Endodermal cell (in vitro differentiated cells): ENCODE data around the gene HEG1. TPM values are rescaled to one million over a fixed set of nuclear protein-coding genes. Genes with fewer than 3 reads are reported as not detected.

Source experiments
- DNase-seq: peaks from one replicate; pipeline ENCODE4 v3.0.0-alpha.2; 2017
- H3K27ac ChIP-seq: 2 replicates; pipeline ENCODE4 v1.5.1; 2013; ENCODE audit warnings: mild to moderate bottlenecking, low read depth, low read length, moderate library complexity
- H3K27me3 ChIP-seq: 2 replicates; pipeline ENCODE4 v1.6.1; 2013; ENCODE audit warnings: mild to moderate bottlenecking, low read length, moderate library complexity; ENCODE audit not compliant: insufficient read depth, control insufficient read depth, poor library complexity, severe bottlenecking
- H3K36me3 ChIP-seq: 2 replicates; pipeline ENCODE4 v1.7.0; 2013; ENCODE audit warnings: mild to moderate bottlenecking, low read length, moderate library complexity; ENCODE audit not compliant: control insufficient read depth, insufficient read depth
- H3K4me1 ChIP-seq: one replicate; pipeline ENCODE4 v1.7.0; 2013; ENCODE audit warnings: low read length; ENCODE audit not compliant: control insufficient read depth, insufficient read depth
- H3K4me3 ChIP-seq: 2 replicates; pipeline ENCODE4 v1.5.1; 2013; ENCODE audit warnings: mild to moderate bottlenecking, low read length, moderate library complexity
- H3K9ac ChIP-seq: 2 replicates; pipeline ENCODE4 v1.6.1; 2013; ENCODE audit warnings: mild to moderate bottlenecking, low read length, moderate library complexity; ENCODE audit not compliant: poor library complexity, severe bottlenecking; ENCODE audit errors: extremely low read depth
- H3K9me3 ChIP-seq: 2 replicates; pipeline ENCODE4 v1.6.1; 2013; ENCODE audit warnings: mild to moderate bottlenecking, low read length, moderate library complexity; ENCODE audit not compliant: control insufficient read depth
- H3K27ac Mint-ChIP-seq: 2 replicates; pipeline ENCODE4 v1.8.0; 2020; ENCODE audit warnings: mixed read lengths
- H3K27me3 Mint-ChIP-seq: 2 replicates; pipeline ENCODE4 v1.8.0; 2021; ENCODE audit warnings: mild to moderate bottlenecking, mixed read lengths; ENCODE audit not compliant: insufficient read depth
- H3K36me3 Mint-ChIP-seq: 2 replicates; pipeline ENCODE4 v1.8.0; 2020; ENCODE audit warnings: low read depth, mixed read lengths
- H3K4me1 Mint-ChIP-seq: 2 replicates; pipeline ENCODE4 v1.8.0; 2020; ENCODE audit warnings: mixed read lengths
- H3K4me3 Mint-ChIP-seq: 2 replicates; pipeline ENCODE4 v1.8.0; 2020; ENCODE audit warnings: mild to moderate bottlenecking, moderate library complexity, mixed read lengths
- H3K9me3 Mint-ChIP-seq: 2 replicates; pipeline ENCODE4 v1.8.0; 2020; ENCODE audit warnings: mild to moderate bottlenecking, mixed read lengths
- WGBS, 2 experiments: methylation state at CpG; one replicate each; pipeline versions ENCODE4 v1.1.5 to v1.1.7; 2013; ENCODE audit warnings: missing lambda C conversion rate in 2 of 2, mixed read lengths in 1 of 2; ENCODE audit not compliant: insufficient coverage in 1 of 2, insufficient read length in 1 of 2; 5-methylcytosine and 5-hydroxymethylcytosine counted together
- total RNA-seq, 2 donors: library from RNA; stranded (reverse); fragmentation: NEBNext Ultra II Directional in 1 of 2; extraction: Animal tissue kit (Norgen Biotek cat#: 25700) in 1 of 2; gene quantifications; 2 replicates in 1 of 2; 3 replicates in 1 of 2; pipeline ENCODE4 v1.2.1, GENCODE V29; 2021
- TF ChIP-seq, protein P1 (sequence below): fragments of 200-600 bp; sonication (generic); conservative IDR thresholded peaks from 2 replicates; pipeline ENCODE4 v1.5.0; 2021; ENCODE audit warnings: antibody characterized with exemption, mild to moderate bottlenecking

HEG1 gene
- total RNA-seq, 2 donors from 2014 or later: 25.5 to 27.0 TPM

DNA sequence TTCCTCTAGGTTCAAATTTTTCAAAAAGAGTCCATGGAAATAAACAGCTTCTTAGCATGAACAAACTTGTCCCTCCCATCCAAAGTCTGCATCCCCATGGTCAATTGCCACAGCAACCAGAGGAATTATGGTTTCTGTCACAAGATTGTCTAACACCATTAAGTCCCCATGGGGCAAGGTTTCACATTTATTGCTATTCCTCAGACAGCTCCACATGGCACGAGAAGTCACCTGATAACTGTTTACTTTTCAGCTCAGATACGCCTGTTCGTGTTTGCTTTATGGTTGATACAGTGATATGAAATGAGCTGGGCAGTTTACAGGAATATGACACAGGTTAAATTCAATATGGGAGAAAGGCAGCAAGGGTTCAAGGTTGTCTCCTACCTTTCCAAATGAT lies 83.3 kb downstream of the HEG1 start:
- Histone ChIP-seq H3K9ac (no peak overlapping the region), H3K27ac (no peak overlapping the region), H3K4me3 (no peak overlapping the region), H3K36me3 (peaks cover 62% of the 10 kb centered on the region), H3K4me1 (no peaks in the 10 kb centered on the region), H3K27me3 (no peaks in the 10 kb centered on the region), H3K9me3 (peaks cover 6% of the 10 kb centered on the region)
- TF ChIP-seq, protein P1, sequence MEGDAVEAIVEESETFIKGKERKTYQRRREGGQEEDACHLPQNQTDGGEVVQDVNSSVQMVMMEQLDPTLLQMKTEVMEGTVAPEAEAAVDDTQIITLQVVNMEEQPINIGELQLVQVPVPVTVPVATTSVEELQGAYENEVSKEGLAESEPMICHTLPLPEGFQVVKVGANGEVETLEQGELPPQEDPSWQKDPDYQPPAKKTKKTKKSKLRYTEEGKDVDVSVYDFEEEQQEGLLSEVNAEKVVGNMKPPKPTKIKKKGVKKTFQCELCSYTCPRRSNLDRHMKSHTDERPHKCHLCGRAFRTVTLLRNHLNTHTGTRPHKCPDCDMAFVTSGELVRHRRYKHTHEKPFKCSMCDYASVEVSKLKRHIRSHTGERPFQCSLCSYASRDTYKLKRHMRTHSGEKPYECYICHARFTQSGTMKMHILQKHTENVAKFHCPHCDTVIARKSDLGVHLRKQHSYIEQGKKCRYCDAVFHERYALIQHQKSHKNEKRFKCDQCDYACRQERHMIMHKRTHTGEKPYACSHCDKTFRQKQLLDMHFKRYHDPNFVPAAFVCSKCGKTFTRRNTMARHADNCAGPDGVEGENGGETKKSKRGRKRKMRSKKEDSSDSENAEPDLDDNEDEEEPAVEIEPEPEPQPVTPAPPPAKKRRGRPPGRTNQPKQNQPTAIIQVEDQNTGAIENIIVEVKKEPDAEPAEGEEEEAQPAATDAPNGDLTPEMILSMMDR: no peak
- Mint-ChIP-seq H3K4me1 (no peaks in the 10 kb centered on the region), H3K4me3 (no peak overlapping the region), H3K9me3 (peaks cover 8% of the 10 kb centered on the region), H3K27me3 (no peaks in the 10 kb centered on the region), H3K36me3 (peaks cover 59% of the 10 kb centered on the region), H3K27ac (no peak overlapping the region)
- DNase-seq: no peak
- 94 to 95% methylated on average over 3 of the region's 3 CpGs for WGBS, 2 experiments

DNA sequence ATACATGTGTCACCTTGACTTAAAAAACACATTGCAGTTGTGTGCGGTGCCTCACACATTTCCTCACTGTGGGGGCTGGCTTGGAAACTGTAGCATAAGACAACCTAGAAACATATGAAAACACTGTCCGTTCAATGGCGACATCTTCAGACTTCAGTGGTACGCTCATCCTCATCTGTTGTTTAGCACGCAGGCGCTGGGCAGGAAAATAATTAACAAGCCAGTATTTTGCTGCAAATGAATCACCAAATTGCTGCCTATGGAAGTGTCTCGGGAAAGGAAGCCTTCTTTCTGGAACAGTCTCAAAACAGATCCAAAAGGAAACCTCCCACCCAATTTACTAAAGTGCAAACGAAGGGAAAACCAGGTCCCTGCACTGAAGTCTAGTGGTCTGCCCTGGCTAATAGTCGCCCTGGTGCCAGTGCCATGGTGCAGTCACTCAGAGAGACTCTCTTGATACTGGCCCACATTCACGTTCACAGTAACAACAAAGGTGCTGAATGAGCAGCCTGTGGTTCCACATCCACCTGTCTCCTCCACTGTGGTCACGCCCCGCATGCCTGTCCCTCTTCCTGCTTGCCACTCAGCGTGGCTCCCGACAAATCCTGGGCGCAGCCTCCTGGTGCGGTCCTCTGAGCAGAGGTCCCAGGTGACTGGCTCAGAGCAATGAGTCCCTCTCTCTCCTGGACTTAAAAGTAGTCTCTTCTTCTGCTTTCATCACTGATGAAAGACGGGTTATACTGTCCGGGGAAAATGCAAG lies 85.7 kb downstream of the HEG1 start:
- no peaks in the 10 kb centered on the region for H3K27me3 ChIP-seq
- 94 to 98% methylated on average over 18 of the region's 18 CpGs for WGBS, 2 experiments
- H3K9ac ChIP-seq: no peak overlapping the region
- H3K36me3 Mint-ChIP-seq: peaks cover 39% of the 10 kb centered on the region
- no peaks in the 10 kb centered on the region for H3K4me1 ChIP-seq
- TF ChIP-seq, protein P1: no peak
- H3K27ac Mint-ChIP-seq: no peak overlapping the region
- H3K36me3 ChIP-seq: peaks cover 42% of the 10 kb centered on the region
- H3K4me3 ChIP-seq: no peak overlapping the region
- H3K9me3 ChIP-seq: no peaks in the 10 kb centered on the region
- no peaks in the 10 kb centered on the region for H3K4me1 Mint-ChIP-seq
- DNase-seq: no peak
- H3K27me3 Mint-ChIP-seq: no peaks in the 10 kb centered on the region
- H3K4me3 Mint-ChIP-seq: no peak overlapping the region
- no peak overlapping the region for H3K27ac ChIP-seq
- no peaks in the 10 kb centered on the region for H3K9me3 Mint-ChIP-seq

DNA sequence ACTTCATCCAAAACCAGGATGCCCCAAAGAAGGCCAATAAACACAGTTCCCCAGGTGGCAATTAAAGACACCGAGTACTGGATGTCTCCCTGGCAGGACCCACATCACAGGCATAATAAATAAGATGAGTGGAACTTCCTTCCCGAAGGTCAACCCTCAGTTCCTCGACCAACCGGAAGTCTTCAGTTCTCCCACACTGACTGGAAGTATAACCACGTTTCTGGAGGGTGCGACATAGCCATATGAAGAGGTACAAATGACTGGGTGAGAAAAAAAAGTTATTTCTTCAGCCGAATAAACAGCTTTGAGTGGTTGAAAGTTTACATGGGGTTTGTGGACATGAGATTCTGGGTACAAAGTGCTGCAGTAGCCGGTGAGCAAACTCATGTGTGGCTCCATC lies 86.6 kb downstream of the HEG1 start:
- H3K27ac Mint-ChIP-seq: no peak overlapping the region
- Histone ChIP-seq H3K27me3 (no peaks in the 10 kb centered on the region), H3K4me3 (no peak overlapping the region), H3K27ac (no peak overlapping the region), H3K4me1 (no peaks in the 10 kb centered on the region), H3K9me3 (no peaks in the 10 kb centered on the region), H3K9ac (no peak overlapping the region), H3K36me3 (peaks cover 42% of the 10 kb centered on the region)
- no peaks in the 10 kb centered on the region for H3K9me3 Mint-ChIP-seq
- H3K4me3 Mint-ChIP-seq: no peak overlapping the region
- DNase-seq: no peak
- H3K36me3 Mint-ChIP-seq: peaks cover 39% of the 10 kb centered on the region
- WGBS, 2 experiments: 92 to 93% methylated on average over 7 to 8 of the region's 8 CpGs
- no peaks in the 10 kb centered on the region for H3K27me3 Mint-ChIP-seq
- H3K4me1 Mint-ChIP-seq: no peaks in the 10 kb centered on the region
- TF ChIP-seq, protein P1: no peak
